Thyroid gland (tissue), 4 donors: Measurements from ENCODE around the gene GRIK5.

Experiments
- POLR2A ChIP-seq, 2 donors: fragments of 450-650 bp; IDR thresholded peaks; one replicate each; pipeline ENCODE4 v1.6.1; 2017; ENCODE audit warnings: antibody characterized with exemption in 2 of 2, mild to moderate bottlenecking in 2 of 2, moderate library complexity in 1 of 2
- TF ChIP-seq, protein P1 (sequence below), 6 experiments: fragments of 200-600 bp in 3 of 6; fragments of 450-650 bp in 3 of 6; sonication (generic) in 3 of 6; IDR thresholded peaks; one replicate each; pipeline ENCODE4 v1.5.1; 2016 to 2019; ENCODE audit warnings: antibody characterized with exemption in 6 of 6, mild to moderate bottlenecking in 2 of 6, inconsistent platforms in 1 of 6, moderate library complexity in 1 of 6

DNA sequence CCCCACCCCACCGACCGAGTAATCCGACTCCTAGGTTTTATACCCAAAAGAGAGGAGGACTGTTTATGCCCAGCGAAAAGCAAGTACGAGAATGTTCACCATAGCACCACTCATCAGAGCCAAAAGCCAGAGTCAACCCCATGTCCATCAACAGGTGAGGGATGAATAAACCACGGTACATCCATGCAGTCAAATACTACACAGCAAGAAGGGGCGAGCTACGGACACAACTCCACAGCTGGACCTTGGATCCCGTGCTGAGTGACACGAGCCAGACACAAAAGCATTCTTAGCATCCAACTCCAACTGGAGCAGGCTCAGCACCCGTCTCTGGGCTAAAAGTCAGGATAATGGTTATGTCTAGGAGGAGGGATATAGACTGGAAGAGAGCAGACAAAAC, 98.6 kb downstream of the GRIK5 start:
- TF ChIP-seq, protein P1, sequence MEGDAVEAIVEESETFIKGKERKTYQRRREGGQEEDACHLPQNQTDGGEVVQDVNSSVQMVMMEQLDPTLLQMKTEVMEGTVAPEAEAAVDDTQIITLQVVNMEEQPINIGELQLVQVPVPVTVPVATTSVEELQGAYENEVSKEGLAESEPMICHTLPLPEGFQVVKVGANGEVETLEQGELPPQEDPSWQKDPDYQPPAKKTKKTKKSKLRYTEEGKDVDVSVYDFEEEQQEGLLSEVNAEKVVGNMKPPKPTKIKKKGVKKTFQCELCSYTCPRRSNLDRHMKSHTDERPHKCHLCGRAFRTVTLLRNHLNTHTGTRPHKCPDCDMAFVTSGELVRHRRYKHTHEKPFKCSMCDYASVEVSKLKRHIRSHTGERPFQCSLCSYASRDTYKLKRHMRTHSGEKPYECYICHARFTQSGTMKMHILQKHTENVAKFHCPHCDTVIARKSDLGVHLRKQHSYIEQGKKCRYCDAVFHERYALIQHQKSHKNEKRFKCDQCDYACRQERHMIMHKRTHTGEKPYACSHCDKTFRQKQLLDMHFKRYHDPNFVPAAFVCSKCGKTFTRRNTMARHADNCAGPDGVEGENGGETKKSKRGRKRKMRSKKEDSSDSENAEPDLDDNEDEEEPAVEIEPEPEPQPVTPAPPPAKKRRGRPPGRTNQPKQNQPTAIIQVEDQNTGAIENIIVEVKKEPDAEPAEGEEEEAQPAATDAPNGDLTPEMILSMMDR (IDR thresholded peaks at IDR 0.05), result no peak
- TF ChIP-seq POLR2A (IDR thresholded peaks at IDR 0.05), result no peak
